AG04450 (cell line): ENCODE results near the gene CCM2. TPM values are rescaled to one million over a fixed set of nuclear protein-coding genes. Genes with fewer than 3 reads are reported as not detected.

Experiments
- CTCF ChIA-PET: fragments of 300-600, 350-600 bp; formaldehyde crosslinking; extraction: SDS; loops from one replicate; lab custom pipeline; 2022; ENCODE audit warnings: antibody characterized with exemption, inconsistent platforms; lab: Charles Lee
- POLR2A ChIA-PET: fragments of 350-600 bp; formaldehyde crosslinking; extraction: SDS; loops from one replicate; lab custom pipeline; 2021; ENCODE audit warnings: antibody characterized with exemption, inconsistent platforms; lab: Yijun Ruan, JAX
- DNase-seq: peaks from one replicate; pipeline ENCODE4 v3.0.0-alpha.2; 2011; ENCODE audit warnings: low read depth, low spot score
- H3K27ac ChIP-seq: one replicate; pipeline ENCODE4 v1.5.1; 2012; ENCODE audit warnings: low read depth, low read length, control low read depth
- H3K27me3 ChIP-seq: one replicate; pipeline ENCODE4 v1.6.0; 2012; ENCODE audit warnings: low read length; ENCODE audit not compliant: control insufficient read depth, insufficient read depth
- H3K4me3 ChIP-seq: 2 replicates; pipeline ENCODE4 v1.5.1; 2011; ENCODE audit warnings: mild to moderate bottlenecking, low read depth, low read length, control low read depth
- H3K9me3 ChIP-seq: 2 replicates; pipeline ENCODE4 v1.5.1; 2012; ENCODE audit warnings: low read length; ENCODE audit not compliant: control insufficient read depth, insufficient read depth
- polyA plus RNA-seq: library from polyadenylated mRNA; depleted of rRNA; stranded (reverse); fragments of >200 nt; gene quantifications from 2 replicates; pipeline ENCODE4 v1.2.3, GENCODE V29; 2011
- TF ChIP-seq, protein P1 (sequence below): IDR thresholded peaks from 2 replicates; pipeline ENCODE4 v1.5.1; 2011; ENCODE audit warnings: low read depth, low read length, control low read depth, inconsistent platforms

CCM2 gene
- polyA plus RNA-seq, 1 experiment: 24.7 TPM

DNA sequence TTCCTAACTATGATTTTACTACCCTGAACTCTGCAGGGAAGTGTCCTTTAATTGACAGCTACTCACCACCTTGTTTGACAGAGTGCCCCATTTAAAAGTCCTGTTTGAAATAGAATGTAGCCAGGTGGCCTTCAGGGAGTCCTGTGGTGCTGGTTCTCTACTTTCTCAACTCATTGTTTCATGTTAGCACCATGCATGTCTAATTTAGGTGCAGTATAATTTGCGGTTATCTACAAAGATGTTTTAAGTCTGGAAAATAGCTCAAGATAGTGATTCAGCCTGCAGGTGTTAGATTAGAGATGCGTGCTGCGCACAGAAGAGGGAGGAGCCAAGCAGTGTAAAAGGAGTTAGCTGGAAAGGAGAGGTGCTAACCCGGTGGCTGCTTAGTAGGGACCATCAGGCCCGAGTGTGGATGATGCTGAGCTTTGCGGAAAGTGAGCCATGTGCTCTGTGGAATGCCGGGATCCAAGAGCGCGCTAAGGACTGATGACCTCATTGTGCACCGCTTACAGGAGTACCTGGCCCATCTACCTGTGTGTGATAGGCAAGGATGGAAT is 1.2 kb downstream of the CCM2 start:
- no peak for DNase-seq
- ChIA-PET POLR2A (interaction anchor here (0.6 to 1.0 kb wide), 2 partner anchors 10 to 33 kb away, joined by 3 to 4 read pairs; no protein-coding TSS in a partner anchor), CTCF (interaction anchor here (1.0 kb wide), 1 partner anchor 27 kb away, joined by 3 read pairs; no protein-coding TSS in a partner anchor)
- Histone ChIP-seq H3K9me3 (no peaks in the 10 kb centered on the region), H3K4me3 (peak overlapping the region; percentile 84), H3K27ac (no peak overlapping the region), H3K27me3 (no peaks in the 10 kb centered on the region)
- TF ChIP-seq, protein P1, sequence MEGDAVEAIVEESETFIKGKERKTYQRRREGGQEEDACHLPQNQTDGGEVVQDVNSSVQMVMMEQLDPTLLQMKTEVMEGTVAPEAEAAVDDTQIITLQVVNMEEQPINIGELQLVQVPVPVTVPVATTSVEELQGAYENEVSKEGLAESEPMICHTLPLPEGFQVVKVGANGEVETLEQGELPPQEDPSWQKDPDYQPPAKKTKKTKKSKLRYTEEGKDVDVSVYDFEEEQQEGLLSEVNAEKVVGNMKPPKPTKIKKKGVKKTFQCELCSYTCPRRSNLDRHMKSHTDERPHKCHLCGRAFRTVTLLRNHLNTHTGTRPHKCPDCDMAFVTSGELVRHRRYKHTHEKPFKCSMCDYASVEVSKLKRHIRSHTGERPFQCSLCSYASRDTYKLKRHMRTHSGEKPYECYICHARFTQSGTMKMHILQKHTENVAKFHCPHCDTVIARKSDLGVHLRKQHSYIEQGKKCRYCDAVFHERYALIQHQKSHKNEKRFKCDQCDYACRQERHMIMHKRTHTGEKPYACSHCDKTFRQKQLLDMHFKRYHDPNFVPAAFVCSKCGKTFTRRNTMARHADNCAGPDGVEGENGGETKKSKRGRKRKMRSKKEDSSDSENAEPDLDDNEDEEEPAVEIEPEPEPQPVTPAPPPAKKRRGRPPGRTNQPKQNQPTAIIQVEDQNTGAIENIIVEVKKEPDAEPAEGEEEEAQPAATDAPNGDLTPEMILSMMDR: no peak

- no peak overlapping the region for H3K4me3 ChIP-seq
- CTCF ChIA-PET: interaction anchor here (0.6 to 1.0 kb wide), 2 partner anchors 27 to 133 kb away, joined by 3 read pairs; no protein-coding TSS in a partner anchor
- POLR2A ChIA-PET: interaction anchor here (0.6 kb wide), 2 partner anchors 9 to 32 kb away, joined by 3 read pairs; no protein-coding TSS in a partner anchor
Observed at GRCh38 chr7:45001826-45002225, 1.8 kb downstream of the CCM2 start.

DNA sequence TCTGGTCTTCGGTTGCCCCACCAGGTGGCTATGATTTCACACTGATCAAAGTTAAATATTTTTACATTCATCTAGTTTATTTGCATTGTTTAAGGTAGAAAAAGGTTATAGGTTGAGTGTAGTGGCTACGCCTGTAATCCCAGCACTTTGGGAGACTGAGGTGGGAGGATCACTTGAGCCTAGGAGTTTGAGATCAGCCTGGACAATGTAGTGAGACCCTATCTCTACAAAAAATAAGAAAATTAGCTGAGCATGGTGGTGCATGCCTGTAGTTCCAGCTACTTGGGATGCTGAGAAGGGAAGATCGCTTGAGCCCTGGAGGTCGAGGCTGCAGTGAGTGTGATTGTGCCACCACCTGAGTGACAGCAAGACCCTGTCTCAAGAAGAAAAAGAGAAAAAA is 3.8 kb downstream of the CCM2 start:
- H3K27ac ChIP-seq: no peak overlapping the region
- no peaks in the 10 kb centered on the region for H3K9me3 ChIP-seq
- no peak for DNase-seq
- CTCF ChIA-PET: no interaction called here
- POLR2A ChIA-PET: no interaction called here
- no peak overlapping the region for H3K4me3 ChIP-seq
- H3K27me3 ChIP-seq: no peaks in the 10 kb centered on the region
- TF ChIP-seq, protein P1: no peak

More at GRCh38 chr7:45001826-45002225, 1.8 kb downstream of the CCM2 start:
- Histone ChIP-seq H3K27ac (no peak overlapping the region), H3K27me3 (no peaks in the 10 kb centered on the region), H3K9me3 (no peaks in the 10 kb centered on the region)
- DNase-seq: no peak
- TF ChIP-seq, protein P1: no peak

- POLR2A ChIA-PET: no interaction called here
- no peaks in the 10 kb centered on the region for H3K27me3 ChIP-seq
- TF ChIP-seq, protein P1: no peak
- H3K9me3 ChIP-seq: no peaks in the 10 kb centered on the region
- H3K4me3 ChIP-seq: no peak overlapping the region
- DNase-seq: no peak
- no peak overlapping the region for H3K27ac ChIP-seq
- CTCF ChIA-PET: no interaction called here
Observed at GRCh38 chr7:45007106-45007505, 7.1 kb downstream of the CCM2 start.

GRCh38 chr7:45007571-45008328 is 7.7 kb downstream of the CCM2 start:
- no peak overlapping the region for H3K27ac ChIP-seq
- ChIA-PET POLR2A (no interaction called here), CTCF (interaction anchor here (0.7 to 1.0 kb wide), 2 partner anchors 9 to 101 kb away, joined by 3 read pairs; no protein-coding TSS in a partner anchor)
- H3K9me3 ChIP-seq: no peaks in the 10 kb centered on the region
- no peaks in the 10 kb centered on the region for H3K27me3 ChIP-seq
- H3K4me3 ChIP-seq: no peak overlapping the region
- TF ChIP-seq, protein P1: no peak
- DNase-seq: no peak
